ENCODE results near the gene LRRC74B.
A peak's percentile ranks its signal among the peaks of the same experiment; 100 is the strongest.

LRRC74B gene

GRCh38 chr22:21013657-21014201, 32.0 kb upstream of the LRRC74B start:
- no peak for DNase-seq (ENCODE audit: low read depth in 4 of 4, low spot score in 1 of 4)

DNA sequence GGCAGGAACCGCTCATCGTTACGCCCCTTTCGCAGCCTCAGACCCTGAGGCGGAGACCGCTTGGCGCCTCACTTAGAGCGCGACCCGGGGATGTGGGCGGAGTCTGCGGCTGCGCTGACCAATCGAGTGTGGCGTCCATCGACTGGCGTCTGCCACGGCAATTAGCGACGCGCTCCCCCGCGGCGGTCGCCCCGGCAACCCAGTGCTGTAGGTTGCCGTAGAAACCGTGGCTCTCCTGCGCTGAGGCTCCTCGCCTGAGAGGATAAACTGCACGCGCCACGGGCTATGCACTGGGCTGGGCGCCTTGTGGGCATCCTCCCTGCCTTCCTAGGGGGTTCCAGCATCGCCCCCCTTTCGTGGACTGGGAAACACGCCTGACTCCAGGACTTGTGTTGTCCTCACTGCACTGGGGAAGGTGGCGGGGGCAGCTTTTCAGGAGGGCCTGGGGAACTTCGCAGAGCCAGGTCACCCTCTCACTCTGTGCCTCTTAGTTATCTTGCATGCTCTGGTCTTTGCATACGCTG, 31.5 kb upstream of the LRRC74B start:
- peak; percentile 64 to 86 (median 77) for DNase-seq (ENCODE audit: low read depth in 4 of 4, low spot score in 1 of 4)

- DNase-seq (ENCODE audit: low read depth in 4 of 4, low spot score in 1 of 4) = no peak
Observed at GRCh38 chr22:21014726-21015465, 30.9 kb upstream of the LRRC74B start, which contains the start of gene P2RX6. TSS of gene P2RX6 (plus strand) at chr22:21015165. CDS start at chr22:21015175, 10 bp downstream.

DNA sequence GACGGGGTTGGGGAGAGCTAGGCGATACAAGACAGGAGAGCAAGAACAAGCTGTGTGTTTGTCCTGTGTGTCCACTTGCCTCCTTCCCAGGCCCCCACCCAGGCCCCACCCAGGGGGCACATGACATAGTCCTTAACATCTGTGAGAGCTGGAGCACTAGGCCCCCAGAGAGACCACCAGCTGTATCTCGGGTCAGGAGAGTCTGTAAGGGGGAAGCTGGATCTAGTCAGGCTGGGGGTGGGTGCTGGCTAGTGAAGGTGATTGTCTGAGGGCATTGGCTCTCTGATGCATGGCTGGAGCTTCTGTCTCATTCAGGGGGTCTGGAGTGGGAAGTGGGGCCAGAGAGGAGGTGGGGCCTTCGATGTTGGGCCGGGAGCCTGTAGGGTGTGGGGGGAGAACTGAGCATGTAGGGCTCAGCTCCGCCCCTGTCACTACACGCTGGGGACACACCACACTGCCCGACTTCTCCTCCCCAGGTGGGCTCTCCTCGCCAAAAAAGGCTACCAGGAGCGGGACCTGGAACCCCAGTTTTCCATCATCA, 30.2 kb upstream of the LRRC74B start:
- DNase-seq (ENCODE audit: low read depth in 4 of 4, low spot score in 1 of 4) = no peak

DNA sequence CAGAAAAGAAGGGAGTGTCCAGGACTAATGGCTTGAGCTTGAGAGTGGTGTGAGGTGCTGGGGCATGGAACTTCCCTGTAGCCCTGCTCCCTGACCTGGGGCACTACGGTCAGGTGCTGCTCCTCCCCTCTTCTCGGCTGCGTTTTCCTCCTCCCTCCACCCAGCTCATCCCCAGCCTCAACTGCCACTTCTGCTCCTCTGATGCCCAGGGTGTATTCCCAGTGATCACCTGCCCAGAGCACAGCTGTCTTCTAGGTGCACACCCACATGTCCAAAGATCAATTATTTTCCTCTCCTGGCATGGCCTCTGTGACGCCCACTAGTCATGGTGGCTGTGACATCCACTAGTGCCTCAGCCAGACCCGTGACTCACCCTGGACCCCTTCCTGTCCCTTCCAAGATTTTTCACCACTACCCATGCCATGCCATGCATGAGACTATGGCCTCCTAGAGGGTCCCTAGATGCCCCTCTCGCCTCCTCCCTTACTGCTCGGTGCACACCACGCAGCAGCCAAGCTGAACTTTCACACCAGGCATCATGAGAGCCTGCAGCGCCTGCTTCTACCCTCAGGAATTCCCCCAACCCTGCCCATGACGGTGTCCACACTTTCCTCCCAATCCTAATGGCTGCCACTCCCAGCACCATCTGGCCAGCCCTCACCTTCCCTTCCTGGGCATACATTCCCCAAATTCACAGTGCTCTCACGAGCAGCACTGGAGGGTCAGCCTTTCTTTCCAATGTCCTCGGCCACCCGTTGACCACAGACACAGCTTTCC, 28.9 kb upstream of the LRRC74B start:
- DNase-seq (ENCODE audit: low read depth in 4 of 4, low spot score in 1 of 4) = no peak

DNA sequence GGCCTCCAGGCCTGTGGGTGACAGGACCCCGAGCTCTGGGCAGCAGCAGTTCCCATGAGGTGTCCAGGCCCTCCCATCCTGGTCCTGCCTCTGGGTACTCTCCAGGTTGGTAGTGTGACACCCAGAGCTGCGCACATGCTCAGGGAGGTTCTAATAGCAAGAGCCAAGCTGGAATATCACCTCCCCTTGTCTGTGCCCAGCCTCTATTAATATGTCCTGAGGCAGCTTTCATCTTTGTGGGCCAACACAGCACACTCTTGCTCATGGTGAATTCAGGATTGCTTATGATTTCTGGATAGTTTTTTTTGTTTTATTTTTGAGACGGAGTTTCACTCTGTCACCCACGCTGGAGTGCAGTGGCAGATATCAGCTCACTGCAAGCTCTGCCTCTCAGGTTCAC, 27.4 kb upstream of the LRRC74B start:
- DNase-seq (ENCODE audit: low read depth in 4 of 4, low spot score in 1 of 4) = no peak

- no peak for DNase-seq (ENCODE audit: low read depth in 4 of 4, low spot score in 1 of 4)
Observed at GRCh38 chr22:21020802-21021429, 24.8 kb upstream of the LRRC74B start.

- no peak for DNase-seq (ENCODE audit: low read depth in 4 of 4, low spot score in 1 of 4)
Observed at GRCh38 chr22:21022507-21022906, 23.2 kb upstream of the LRRC74B start.

DNA sequence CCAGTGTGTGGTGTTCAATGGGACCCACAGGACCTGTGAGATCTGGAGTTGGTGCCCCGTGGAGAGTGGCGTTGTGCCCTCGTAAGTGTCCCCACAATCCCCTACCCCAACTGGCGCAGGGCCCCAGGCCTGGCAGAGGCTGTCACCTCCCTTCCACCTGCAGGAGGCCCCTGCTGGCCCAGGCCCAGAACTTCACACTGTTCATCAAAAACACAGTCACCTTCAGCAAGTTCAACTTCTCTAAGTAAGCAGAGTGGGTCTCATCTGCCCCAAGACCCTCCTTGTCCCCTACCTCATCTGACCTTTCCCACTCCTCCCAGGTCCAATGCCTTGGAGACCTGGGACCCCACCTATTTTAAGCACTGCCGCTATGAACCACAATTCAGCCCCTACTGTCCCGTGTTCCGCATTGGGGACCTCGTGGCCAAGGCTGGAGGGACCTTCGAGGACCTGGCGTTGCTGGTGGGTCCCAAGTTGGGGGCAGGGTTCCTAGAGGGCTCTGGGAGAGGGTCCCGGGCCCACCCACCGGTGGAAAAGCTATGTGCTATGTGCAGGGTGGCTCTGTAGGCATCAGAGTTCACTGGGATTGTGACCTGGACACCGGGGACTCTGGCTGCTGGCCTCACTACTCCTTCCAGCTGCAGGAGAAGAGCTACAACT, 22.7 kb upstream of the LRRC74B start:
- no peak for DNase-seq (ENCODE audit: low read depth in 4 of 4, low spot score in 1 of 4)

- DNase-seq (ENCODE audit: low read depth in 4 of 4, low spot score in 1 of 4) = no peak
Observed at GRCh38 chr22:21025266-21025665, 20.5 kb upstream of the LRRC74B start.

- DNase-seq (ENCODE audit: low read depth in 4 of 4, low spot score in 1 of 4) = no peak
Observed at GRCh38 chr22:21025763-21026755, 19.7 kb upstream of the LRRC74B start.

DNA sequence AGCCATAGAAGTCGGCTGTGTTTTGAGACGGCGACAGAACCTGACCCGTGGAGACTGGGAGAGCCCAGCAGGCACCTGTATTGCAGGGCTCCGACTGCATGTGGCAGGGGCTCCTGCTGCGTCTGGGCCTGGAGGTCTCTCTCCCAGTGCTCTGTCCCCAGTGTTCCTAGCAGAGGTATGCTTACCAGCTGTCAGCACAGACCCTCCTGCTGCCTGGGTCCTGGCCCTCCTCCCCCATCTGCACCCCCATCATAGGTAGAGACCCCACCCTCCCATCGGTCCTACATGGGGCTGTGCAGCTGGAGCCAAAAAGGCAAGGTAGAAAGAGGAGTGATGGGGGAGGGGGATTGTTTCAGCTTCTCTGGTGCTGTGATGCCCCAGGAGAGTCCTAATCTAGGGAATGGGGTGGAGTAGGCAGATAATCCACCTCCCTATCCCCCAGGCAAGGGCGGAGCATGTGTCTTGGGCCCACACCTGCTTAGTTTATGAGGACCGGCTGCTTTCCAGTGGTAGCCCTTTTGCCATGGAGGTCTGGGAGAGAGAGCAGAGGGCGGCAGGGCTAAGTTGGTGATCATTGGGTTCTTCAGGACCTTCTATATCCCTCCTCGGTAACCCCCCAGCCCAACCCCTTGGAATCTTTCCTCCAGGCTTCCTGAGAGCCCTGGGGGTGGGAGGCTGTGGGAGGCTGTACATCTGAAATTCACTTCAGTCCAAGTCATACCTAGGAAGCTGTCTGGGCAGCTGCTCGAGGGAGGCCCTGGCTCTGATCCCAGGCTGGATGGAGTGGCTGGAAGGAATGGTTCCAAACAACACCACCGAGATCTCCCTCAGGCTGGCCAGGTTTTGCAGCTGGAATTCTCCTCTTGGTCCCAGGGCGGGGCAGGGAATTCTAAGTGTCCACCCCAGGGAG, 18.7 kb upstream of the LRRC74B start:
- DNase-seq (ENCODE audit: low read depth in 4 of 4, low spot score in 1 of 4) = no peak

DNA sequence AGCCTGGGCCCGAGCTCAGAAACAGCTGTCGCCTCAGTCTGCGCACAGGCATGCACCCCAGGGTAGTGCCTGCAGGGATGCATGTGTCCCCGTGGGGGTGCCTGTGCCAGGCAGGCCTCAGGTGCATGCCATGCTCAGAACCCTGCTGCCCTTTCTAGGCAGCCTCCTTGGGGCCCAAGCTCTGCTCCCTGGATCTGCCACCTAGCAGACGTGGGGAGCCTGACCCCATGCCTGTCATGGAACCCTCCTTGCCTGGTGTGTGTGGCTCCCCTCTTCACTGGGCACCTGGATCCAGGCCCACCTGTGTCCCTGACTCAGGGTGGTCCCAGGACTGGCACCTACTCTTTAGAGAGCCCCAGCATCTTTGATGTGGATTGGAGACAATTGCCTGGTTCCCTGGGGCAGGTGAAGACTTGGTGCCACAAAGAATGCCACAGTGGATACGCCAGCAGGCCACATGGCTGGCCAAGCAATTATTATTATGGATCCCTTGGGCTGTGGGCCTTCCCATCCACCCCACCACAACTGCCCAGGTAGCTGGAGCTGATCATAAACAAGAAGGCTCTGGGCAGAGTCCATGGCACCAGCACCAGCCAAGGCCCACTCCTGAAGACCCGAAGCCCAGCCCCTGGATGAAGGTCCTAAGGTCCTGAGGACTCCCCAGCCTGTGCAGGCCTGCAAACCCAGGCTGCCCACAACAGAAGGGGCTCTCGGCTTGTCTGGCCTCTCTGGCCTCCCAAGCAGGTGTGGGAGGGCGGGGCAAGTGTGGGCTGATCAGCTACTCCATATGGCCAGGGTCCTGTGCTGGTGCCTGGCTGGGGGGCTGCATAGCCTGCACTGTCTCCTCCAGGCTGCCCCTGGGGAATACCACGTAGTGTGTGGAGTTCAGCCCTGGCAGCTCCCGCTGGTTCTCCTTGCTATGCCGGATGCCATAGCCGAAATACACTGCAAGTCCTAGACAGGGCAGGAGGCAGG, 17.2 kb upstream of the LRRC74B start:
- DNase-seq (ENCODE audit: low read depth in 4 of 4, low spot score in 1 of 4) = no peak

DNA sequence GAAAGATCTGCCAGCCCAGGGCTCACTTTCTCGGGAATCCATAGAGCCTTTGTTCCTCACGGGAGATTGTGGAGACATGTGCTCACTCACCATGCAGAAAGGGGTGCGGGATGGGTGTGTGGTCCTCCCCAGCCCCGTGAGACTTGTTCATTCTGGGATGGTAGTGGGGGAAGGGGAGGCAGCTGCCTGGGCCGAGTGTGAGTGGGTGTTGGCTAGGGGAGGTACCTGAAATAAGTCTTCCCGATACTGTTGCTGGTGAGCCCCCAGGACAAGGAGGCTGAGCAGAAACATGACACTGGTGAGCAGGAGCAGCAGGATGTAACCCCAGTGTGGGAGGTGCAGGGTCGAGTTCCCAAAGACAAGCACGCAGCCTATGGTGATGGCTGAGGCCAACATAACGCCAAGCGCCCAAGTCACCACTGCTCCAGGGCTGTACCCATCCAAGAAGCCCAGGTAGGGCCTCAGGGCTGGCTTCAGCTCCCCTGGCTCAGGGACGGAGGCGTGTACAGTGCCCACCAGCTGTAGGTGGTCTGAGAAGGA, 16.2 kb upstream of the LRRC74B start:
- DNase-seq (ENCODE audit: low read depth in 4 of 4, low spot score in 1 of 4) = no peak

- DNase-seq (ENCODE audit: low read depth in 4 of 4, low spot score in 1 of 4) = no peak
Observed at GRCh38 chr22:21030032-21030431, 15.7 kb upstream of the LRRC74B start.

DNA sequence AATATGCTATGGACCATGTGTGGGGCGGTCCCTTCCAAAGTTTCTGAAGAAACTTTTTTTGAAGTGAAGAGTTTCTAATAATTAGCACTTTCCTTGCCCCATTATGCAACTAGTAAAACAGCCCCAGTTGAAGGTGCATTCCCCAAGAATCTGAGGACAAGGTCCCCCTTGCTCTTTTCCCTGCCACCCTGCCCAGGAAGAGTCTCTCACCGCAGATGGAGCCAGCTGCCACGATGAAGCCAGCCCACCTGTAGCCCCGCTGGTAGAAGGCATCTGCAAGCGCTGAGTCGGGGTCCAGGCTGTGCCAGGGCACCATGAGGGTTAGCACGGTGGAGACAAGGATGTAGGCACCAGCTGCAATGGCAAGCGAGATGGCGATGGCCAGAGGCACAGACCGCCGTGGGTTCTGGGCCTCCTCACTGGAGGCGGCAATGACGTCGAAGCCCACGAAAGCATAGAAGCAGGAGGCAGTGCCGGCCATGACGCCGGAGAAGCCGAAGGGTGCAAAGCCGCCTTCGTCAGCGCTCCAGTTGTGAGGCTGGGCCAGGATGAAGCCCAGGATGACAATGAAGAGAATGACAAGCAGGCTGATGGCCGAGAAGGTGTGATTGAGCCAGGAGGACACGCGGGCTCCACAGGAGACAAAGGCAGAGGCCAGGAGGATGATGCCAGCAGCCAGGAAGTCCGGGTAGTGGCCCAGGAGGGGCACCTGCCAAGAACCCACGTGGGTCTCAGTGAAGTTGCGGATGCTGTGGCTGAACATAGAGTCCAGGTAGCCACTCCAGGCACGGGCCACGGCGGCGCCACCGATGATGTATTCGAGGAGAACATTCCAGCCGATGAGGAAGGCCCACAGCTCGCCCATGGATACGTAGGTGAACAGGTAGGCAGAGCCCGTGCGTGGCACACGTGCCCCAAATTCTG, 14.9 kb upstream of the LRRC74B start:
- no peak for DNase-seq (ENCODE audit: low read depth in 4 of 4, low spot score in 1 of 4)
